GM12892 (cell line): ENCODE data around the gene CCL28.

Experiments used
- POLR2A ChIP-seq: IDR thresholded peaks from 2 replicates; pipeline ENCODE4 v1.6.1; 2011; ENCODE audit warnings: low read depth, low read length, control low read depth
- POLR2AphosphoS5 ChIP-seq: IDR thresholded peaks from 2 replicates; pipeline ENCODE4 v1.6.1; 2011; ENCODE audit warnings: low read depth, low read length, control low read depth
- TAF1 ChIP-seq: IDR thresholded peaks from 2 replicates; pipeline ENCODE4 v1.6.1; 2011; ENCODE audit warnings: low read depth, mild to moderate bottlenecking, control low read depth, low read length, borderline replicate concordance

- TF ChIP-seq TAF1 (no peak), POLR2A (no peak), POLR2AphosphoS5 (no peak)
Measured at GRCh38 chr5:43358301-43358700, 53.9 kb downstream of the CCL28 start.
